ENCODE data around the gene PMM1.

GRCh38 chr22:41625577-41625976, 35.9 kb upstream of the PMM1 start:
- TF ChIP-seq CTCF (IDR thresholded peaks at IDR 0.05) (no peak), POLR2A (IDR thresholded peaks at IDR 0.05) (no peak)

Data from thyroid gland (tissue), 4 donors.